ENCODE results near the gene APAF1.

DNA sequence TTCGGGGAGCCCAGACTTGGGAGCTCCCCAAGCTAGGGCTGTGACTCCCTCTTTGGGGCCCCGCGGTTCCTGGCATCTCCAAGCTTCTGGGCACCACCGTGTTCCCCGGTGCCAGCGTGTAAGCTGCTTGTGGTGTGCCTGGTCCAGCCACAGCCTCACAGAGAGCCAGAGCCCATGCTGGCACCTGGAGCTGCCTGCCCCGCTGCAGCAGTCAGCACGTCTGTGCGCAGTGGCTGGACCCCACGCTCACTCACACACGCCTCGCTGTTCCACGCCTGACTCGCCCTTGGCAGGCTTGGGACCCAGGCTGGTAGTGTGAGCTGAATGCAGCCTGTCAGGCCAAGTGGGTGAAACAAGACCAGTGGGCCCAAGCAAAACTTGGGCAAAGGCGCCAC is 34.5 kb downstream of the APAF1 start:
- TF ChIP-seq, protein P1, sequence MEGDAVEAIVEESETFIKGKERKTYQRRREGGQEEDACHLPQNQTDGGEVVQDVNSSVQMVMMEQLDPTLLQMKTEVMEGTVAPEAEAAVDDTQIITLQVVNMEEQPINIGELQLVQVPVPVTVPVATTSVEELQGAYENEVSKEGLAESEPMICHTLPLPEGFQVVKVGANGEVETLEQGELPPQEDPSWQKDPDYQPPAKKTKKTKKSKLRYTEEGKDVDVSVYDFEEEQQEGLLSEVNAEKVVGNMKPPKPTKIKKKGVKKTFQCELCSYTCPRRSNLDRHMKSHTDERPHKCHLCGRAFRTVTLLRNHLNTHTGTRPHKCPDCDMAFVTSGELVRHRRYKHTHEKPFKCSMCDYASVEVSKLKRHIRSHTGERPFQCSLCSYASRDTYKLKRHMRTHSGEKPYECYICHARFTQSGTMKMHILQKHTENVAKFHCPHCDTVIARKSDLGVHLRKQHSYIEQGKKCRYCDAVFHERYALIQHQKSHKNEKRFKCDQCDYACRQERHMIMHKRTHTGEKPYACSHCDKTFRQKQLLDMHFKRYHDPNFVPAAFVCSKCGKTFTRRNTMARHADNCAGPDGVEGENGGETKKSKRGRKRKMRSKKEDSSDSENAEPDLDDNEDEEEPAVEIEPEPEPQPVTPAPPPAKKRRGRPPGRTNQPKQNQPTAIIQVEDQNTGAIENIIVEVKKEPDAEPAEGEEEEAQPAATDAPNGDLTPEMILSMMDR (conservative IDR thresholded peaks at IDR 0.05; ENCODE audit: low read depth, low read length), result no peak
- TF ChIP-seq EZH2 (IDR thresholded peaks at IDR 0.05; ENCODE audit: low read length, unreplicated experiment) (no peak), EZH2phosphoT487 (IDR thresholded peaks at IDR 0.05; ENCODE audit: borderline replicate concordance, low read length) (no peak)
